C4-2B (cell line): ENCODE results near the gene NELL1.

ENCODE experiments used
- ZFX ChIP-seq: fragments of 450-650 bp; IDR thresholded peaks from 2 replicates; pipeline ENCODE4 v1.6.1; 2017
- TF ChIP-seq, protein P1 (sequence below): fragments of 450-650 bp; conservative IDR thresholded peaks from 2 replicates; pipeline ENCODE4 v1.5.1; 2017; ENCODE audit warnings: mild to moderate bottlenecking

DNA sequence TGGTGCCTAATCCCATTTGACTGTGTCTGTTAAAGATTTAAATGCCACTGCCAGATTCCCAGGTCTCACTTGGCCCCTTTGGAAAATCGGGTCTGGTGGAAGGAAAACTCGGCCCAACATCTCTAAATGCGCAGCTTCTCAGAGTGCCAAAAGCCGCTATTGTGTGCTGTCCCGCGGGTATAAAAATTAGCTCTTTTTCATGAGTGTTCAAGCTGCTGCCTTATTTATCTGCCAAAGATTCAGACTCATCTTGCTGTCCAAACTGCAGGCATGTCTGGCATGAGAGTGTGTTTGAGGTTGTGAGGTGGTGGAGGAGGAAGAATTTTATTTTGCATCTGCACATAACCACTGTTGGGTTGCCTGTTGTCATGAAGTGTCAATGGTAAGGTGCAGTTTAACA lies 91.4 kb downstream of the NELL1 start:
- TF ChIP-seq, protein P1, sequence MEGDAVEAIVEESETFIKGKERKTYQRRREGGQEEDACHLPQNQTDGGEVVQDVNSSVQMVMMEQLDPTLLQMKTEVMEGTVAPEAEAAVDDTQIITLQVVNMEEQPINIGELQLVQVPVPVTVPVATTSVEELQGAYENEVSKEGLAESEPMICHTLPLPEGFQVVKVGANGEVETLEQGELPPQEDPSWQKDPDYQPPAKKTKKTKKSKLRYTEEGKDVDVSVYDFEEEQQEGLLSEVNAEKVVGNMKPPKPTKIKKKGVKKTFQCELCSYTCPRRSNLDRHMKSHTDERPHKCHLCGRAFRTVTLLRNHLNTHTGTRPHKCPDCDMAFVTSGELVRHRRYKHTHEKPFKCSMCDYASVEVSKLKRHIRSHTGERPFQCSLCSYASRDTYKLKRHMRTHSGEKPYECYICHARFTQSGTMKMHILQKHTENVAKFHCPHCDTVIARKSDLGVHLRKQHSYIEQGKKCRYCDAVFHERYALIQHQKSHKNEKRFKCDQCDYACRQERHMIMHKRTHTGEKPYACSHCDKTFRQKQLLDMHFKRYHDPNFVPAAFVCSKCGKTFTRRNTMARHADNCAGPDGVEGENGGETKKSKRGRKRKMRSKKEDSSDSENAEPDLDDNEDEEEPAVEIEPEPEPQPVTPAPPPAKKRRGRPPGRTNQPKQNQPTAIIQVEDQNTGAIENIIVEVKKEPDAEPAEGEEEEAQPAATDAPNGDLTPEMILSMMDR = no peak
- TF ChIP-seq ZFX = no peak
